K562 (cell line): ENCODE measurements around the gene PIK3C2G. TPM values are rescaled to one million over a fixed set of nuclear protein-coding genes. Genes with fewer than 3 reads are reported as not detected.

Experiments
- ATAC-seq: fragments of 200-7000 bp; cut with Tn5 transposase; 3 replicates; pipeline ENCODE4 v1.9.1; 2020; ENCODE audit warnings: moderate library complexity
- BruUV-seq: library from RNA; stranded (reverse); fragments of 400-500 nt; replicated peaks from 2 replicates; lab custom pipeline; 2021; lab: Mats Ljungman, UMichigan
- CTCF ChIA-PET: fragments of 300-600 bp; formaldehyde crosslinking; extraction: SDS; loops from one replicate; lab custom pipeline; 2021; ENCODE audit warnings: low intra/inter-chr PET ratio; lab: Yijun Ruan, JAX
- POLR2A ChIA-PET: fragments of 300-600, 350-650 bp; sonication (Branson Sonifier 250); formaldehyde crosslinking; extraction: SDS; loops from one replicate; lab custom pipeline; 2021; ENCODE audit warnings: antibody characterized with exemption, inconsistent platforms; lab: Yijun Ruan, JAX
- DNase-seq, 4 experiments: peaks; one replicate each; pipeline versions ENCODE4 v3.0.0 to v3.0.0-alpha.2; 2011 to 2018; ENCODE audit warnings: low spot score in 3 of 4, mixed read lengths in 3 of 4; ENCODE audit errors: extremely low read depth in 1 of 4
- FAIRE-seq: peaks from 2 replicates; lab custom pipeline; 2011; peaks lifted over from hg19 to GRCh38; lab: Jason Lieb, UNC
- H2AFZ ChIP-seq: 2 replicates; pipeline ENCODE4 v1.6.0; 2011; ENCODE audit warnings: low read depth, low read length, control low read depth, inconsistent platforms
- H3K27ac ChIP-seq: fragments of 200-600 bp; 3 replicates; pipeline ENCODE4 v1.8.0; 2011; ENCODE audit warnings: low read depth, mild to moderate bottlenecking, control low read depth, inconsistent platforms, low read length, moderate library complexity, mixed read lengths; ENCODE audit errors: extremely low read depth
- H3K27me3 ChIP-seq, 2 experiments: fragments of 300-600 bp in 1 of 2; 2 replicates in 1 of 2; 3 replicates in 1 of 2; pipeline versions ENCODE4 v1.6.0 to v1.8.0; 2011; ENCODE audit warnings: inconsistent platforms in 2 of 2, low read length in 2 of 2, mild to moderate bottlenecking in 1 of 2, mixed read lengths in 1 of 2, moderate library complexity in 1 of 2; ENCODE audit not compliant: control insufficient read depth in 2 of 2, insufficient read depth in 2 of 2
- H3K36me3 ChIP-seq: fragments of 300-600 bp; 3 replicates; pipeline ENCODE4 v1.8.0; 2011; ENCODE audit warnings: mild to moderate bottlenecking, low read length, inconsistent platforms; ENCODE audit not compliant: control insufficient read depth, insufficient read depth
- H3K4me1 ChIP-seq, 2 experiments: fragments of 200-600 bp in 1 of 2; replicated peaks in 1 of 2; 2 replicates in 1 of 2; 3 replicates in 1 of 2; pipeline versions ENCODE4 v1.5.1 to v1.8.0; 2011; ENCODE audit warnings: inconsistent platforms in 2 of 2, low read length in 2 of 2, mild to moderate bottlenecking in 1 of 2, mixed read lengths in 1 of 2, moderate library complexity in 1 of 2; ENCODE audit not compliant: control insufficient read depth in 2 of 2, insufficient read depth in 2 of 2
- H3K4me2 ChIP-seq: 2 replicates; pipeline ENCODE4 v1.6.1; 2011; ENCODE audit warnings: low read length, control low read depth, inconsistent platforms, mixed read lengths; ENCODE audit not compliant: insufficient read depth
- H3K4me3 ChIP-seq: fragments of 200-600 bp; sonication (generic), shearing (Covaris generic); 2 replicates; pipeline ENCODE4 v1.5.1; 2016; ENCODE audit warnings: control low read depth, inconsistent platforms
- H3K79me2 ChIP-seq: fragments of 200-600 bp; 3 replicates; pipeline ENCODE4 v1.8.0; 2011; ENCODE audit warnings: low read length, inconsistent platforms; ENCODE audit not compliant: control insufficient read depth, insufficient read depth
- H3K9ac ChIP-seq, 2 experiments: 2 replicates each; pipeline versions ENCODE4 v1.6.0 to v1.6.1; 2011; ENCODE audit warnings: low read depth in 2 of 2, low read length in 2 of 2, control low read depth in 1 of 2, inconsistent platforms in 1 of 2, mild to moderate bottlenecking in 1 of 2, mixed read lengths in 1 of 2; ENCODE audit not compliant: insufficient read depth in 1 of 2
- H3K9me1 ChIP-seq: one replicate; pipeline ENCODE4 v1.6.0; 2011; ENCODE audit warnings: inconsistent platforms, mild to moderate bottlenecking, low read length, moderate library complexity; ENCODE audit not compliant: control insufficient read depth, insufficient read depth
- H3K9me3 ChIP-seq: replicated peaks from 2 replicates; pipeline ENCODE4 v1.5.1; 2011; ENCODE audit warnings: low read depth, low read length, inconsistent platforms; ENCODE audit not compliant: control insufficient read depth, insufficient read depth
- H4K20me1 ChIP-seq: replicated peaks from 2 replicates; pipeline ENCODE4 v1.6.1; 2011; ENCODE audit warnings: low read length, inconsistent platforms, mixed read lengths; ENCODE audit not compliant: control insufficient read depth, insufficient read depth
- ERF ChIP-seq: fragments of 450-650 bp; formaldehyde crosslinking; IDR thresholded peaks from 2 replicates; pipeline ENCODE4 v1.4.0; 2020; ENCODE audit warnings: mild to moderate bottlenecking, mixed read lengths
- RNF2 ChIP-seq: sonication (generic); IDR thresholded peaks from 2 replicates; pipeline ENCODE4 v1.6.1; 2016
- ZKSCAN1 ChIP-seq: fragments of 150-350 bp; IDR thresholded peaks from 2 replicates; pipeline ENCODE4 v1.6.1; 2016; ENCODE audit warnings: low read depth, low read length
- ZNF644 ChIP-seq: fragments of 200-800 bp; sonication (Bioruptor generic); IDR thresholded peaks from 2 replicates; pipeline ENCODE4 v1.6.1; 2016; ENCODE audit warnings: low read depth, missing genetic modification characterization, missing compliant biosample characterization
- ZNF780A ChIP-seq: fragments of 250-450 bp; sonication (Bioruptor Pico); IDR thresholded peaks from 2 replicates; pipeline ENCODE4 v1.5.0; 2021; ENCODE audit warnings: mild to moderate bottlenecking
- WGBS: fragments of 100-300 bp; shearing (Covaris generic); methylation state at CpG from one replicate; pipeline ENCODE4 v1.1.6; 2016; ENCODE audit warnings: low coverage, mixed read lengths; ENCODE audit not compliant: insufficient coverage; ENCODE audit errors: missing lambda C conversion rate; 5-methylcytosine and 5-hydroxymethylcytosine counted together
- in situ Hi-C: fragments of 300-500 bp; cut with MboI; formaldehyde crosslinking; loops from 4 replicates; pipeline ENCODE4 v1.15.0; 2018; ENCODE audit warnings: inconsistent platforms, mixed read lengths
- intact Hi-C: fragments of 100-400 bp; cut with micrococcal nuclease; formaldehyde crosslinking; loops from 2 replicates; pipeline ENCODE4 v1.14.2; 2022
- polyA plus RNA-seq, 8 experiments: library from polyadenylated mRNA; depleted of rRNA in 4 of 8; stranded (reverse) in 5 of 8; unstranded in 3 of 8; fragments of >200 nt; fragmentation: Nextera tagmentation in 2 of 8; fragmentation: Illumina TruSeq in 1 of 8; extraction: Ambion mirVana in 2 of 8; extraction: Trizol in 1 of 8; gene quantifications; 2 replicates each; pipeline versions ENCODE4 v1.2.1 to v1.2.3, GENCODE V29; 2011 to 2014; ENCODE audit warnings: inconsistent platforms in 1 of 8, missing spikeins in 1 of 8
- total RNA-seq, 7 experiments: library from RNA; depleted of rRNA in 6 of 7; stranded (reverse); fragments of >200 nt in 6 of 7; fragmentation: Illumina TruSeq in 2 of 7; extraction: Trizol in 2 of 7; gene quantifications; 2 replicates each; pipeline versions ENCODE4 v1.2.1 to v1.2.3, GENCODE V29; 2011 to 2021; ENCODE audit warnings: low replicate concordance in 1 of 7
- TF ChIP-seq, protein P1 (sequence below), 2 experiments: fragments of 450-650 bp; formaldehyde crosslinking in 1 of 2; IDR thresholded peaks; 2 replicates each; pipeline versions ENCODE4 v1.4.0 to v1.6.1; 2014 to 2020; ENCODE audit warnings: mild to moderate bottlenecking in 2 of 2, borderline replicate concordance in 1 of 2, low read depth in 1 of 2

PIK3C2G gene
- total and polyA plus RNA-seq, 9 of the 15 experiments (the other 6 are each of a cell fraction or from before 2014, with no cell fraction given) = not detected

DNA sequence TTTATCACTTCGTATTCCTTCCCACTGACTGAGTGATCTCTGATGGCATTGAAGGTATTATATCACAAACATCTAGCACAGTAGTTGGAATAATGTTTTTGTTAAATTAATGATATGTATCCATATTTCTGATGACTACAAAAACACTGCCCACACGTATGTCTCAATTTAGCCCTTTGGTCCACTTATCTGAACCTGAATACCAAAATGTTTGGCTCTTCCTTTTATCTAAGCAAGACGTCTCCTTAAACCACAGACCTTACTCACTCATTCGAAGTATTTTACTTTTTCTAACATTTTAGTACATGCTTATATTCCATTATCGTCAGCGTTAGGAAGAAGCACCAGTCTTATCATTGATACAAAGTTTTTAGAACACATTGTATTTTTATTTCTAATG is 126.4 kb downstream of the PIK3C2G start (continued):
- TF ChIP-seq, protein P1, sequence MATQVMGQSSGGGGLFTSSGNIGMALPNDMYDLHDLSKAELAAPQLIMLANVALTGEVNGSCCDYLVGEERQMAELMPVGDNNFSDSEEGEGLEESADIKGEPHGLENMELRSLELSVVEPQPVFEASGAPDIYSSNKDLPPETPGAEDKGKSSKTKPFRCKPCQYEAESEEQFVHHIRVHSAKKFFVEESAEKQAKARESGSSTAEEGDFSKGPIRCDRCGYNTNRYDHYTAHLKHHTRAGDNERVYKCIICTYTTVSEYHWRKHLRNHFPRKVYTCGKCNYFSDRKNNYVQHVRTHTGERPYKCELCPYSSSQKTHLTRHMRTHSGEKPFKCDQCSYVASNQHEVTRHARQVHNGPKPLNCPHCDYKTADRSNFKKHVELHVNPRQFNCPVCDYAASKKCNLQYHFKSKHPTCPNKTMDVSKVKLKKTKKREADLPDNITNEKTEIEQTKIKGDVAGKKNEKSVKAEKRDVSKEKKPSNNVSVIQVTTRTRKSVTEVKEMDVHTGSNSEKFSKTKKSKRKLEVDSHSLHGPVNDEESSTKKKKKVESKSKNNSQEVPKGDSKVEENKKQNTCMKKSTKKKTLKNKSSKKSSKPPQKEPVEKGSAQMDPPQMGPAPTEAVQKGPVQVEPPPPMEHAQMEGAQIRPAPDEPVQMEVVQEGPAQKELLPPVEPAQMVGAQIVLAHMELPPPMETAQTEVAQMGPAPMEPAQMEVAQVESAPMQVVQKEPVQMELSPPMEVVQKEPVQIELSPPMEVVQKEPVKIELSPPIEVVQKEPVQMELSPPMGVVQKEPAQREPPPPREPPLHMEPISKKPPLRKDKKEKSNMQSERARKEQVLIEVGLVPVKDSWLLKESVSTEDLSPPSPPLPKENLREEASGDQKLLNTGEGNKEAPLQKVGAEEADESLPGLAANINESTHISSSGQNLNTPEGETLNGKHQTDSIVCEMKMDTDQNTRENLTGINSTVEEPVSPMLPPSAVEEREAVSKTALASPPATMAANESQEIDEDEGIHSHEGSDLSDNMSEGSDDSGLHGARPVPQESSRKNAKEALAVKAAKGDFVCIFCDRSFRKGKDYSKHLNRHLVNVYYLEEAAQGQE (IDR thresholded peaks at IDR 0.05; ENCODE audit: borderline replicate concordance) = no peak
- TF ChIP-seq, protein P1 (CRISPR knock-in tag; IDR thresholded peaks at IDR 0.05; ENCODE audit: low read depth) = no peak
- TF ChIP-seq ZKSCAN1 = no peak
- TF ChIP-seq, all 486 proteins: peak for 0

DNA sequence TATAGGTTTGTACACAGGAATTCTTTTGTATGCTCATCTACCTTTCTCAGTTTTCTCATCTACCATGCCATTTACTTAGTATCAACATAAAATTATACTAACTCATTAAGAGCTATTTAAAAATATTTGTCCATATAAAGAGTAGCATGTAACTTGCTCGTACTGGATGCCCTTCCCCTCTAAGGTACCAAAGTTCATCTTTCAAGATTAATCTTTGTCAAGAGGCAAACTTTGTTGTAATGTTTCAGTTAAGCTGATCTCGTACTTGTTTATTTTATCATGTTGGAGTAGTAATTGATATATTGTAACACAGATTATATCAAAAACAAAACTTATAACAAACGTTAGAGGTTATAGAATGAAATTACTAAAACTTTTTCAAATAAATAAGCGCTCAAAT is 128.5 kb downstream of the PIK3C2G start:
- TF ChIP-seq ZNF780A (no peak), RNF2 (no peak), ZNF644 (tag) (no peak), ERF (no peak)
- no peaks in the 10 kb centered on the region for H3K9me1 ChIP-seq
- ChIA-PET POLR2A (no interaction called here), CTCF (no interaction called here)
- in situ Hi-C loops (no loop called here), intact Hi-C loops (no loop called here)
- no peak overlapping the region for H3K27ac ChIP-seq
- H3K9me3 ChIP-seq = no peaks in the 10 kb centered on the region
- 2% methylated on average over 3 of the region's 4 CpGs for WGBS
- DNase-seq = no peak
- no peaks in the 10 kb centered on the region for H4K20me1 ChIP-seq
- H2AFZ ChIP-seq = no peak overlapping the region
- BruUV-seq = no TSS peak
- no peak overlapping the region for H3K9ac ChIP-seq
- H3K36me3 ChIP-seq = no peaks in the 10 kb centered on the region
- no peaks in the 10 kb centered on the region for H3K27me3 ChIP-seq
- H3K79me2 ChIP-seq = no peaks in the 10 kb centered on the region
- H3K4me3 ChIP-seq = no peak overlapping the region
- ATAC-seq = no peak
- H3K4me2 ChIP-seq = no peak overlapping the region
- FAIRE-seq = no peak
- no peaks in the 10 kb centered on the region for H3K4me1 ChIP-seq
